ENCODE measurements around the gene XK.

- TF ChIP-seq CREM (CRISPR knock-in tag; IDR thresholded peaks at IDR 0.05) (no peak), PRRX2 (CRISPR knock-in tag; IDR thresholded peaks at IDR 0.05) (no peak), CTCF (IDR thresholded peaks at IDR 0.05) (no peak)
These were observed 4.5 kb downstream of the XK start for GRCh38 chrX:37690119-37690518.

Data from WTC11 (cell line).